Right lobe of liver (tissue), 6 donors: ENCODE results near the gene MYO5A. TPM values are rescaled to one million over a fixed set of nuclear protein-coding genes. Genes with fewer than 3 reads are reported as not detected.

Experiments
- ATAC-seq, 4 donors: fragments of 200-7000 bp; cut with Tn5 transposase; one replicate each; pipeline ENCODE4 v1.9.1; 2020; ENCODE audit warnings: mild to moderate bottlenecking in 4 of 4, moderate library complexity in 4 of 4
- DNase-seq, 3 donors: peaks; one replicate each; pipeline ENCODE4 v3.0.0-alpha.2; 2020
- H3K27ac ChIP-seq, 3 donors: fragments of 200-600 bp; one replicate each; pipeline ENCODE4 v1.8.0; 2022
- H3K27me3 ChIP-seq, 2 donors: fragments of 200-600 bp; one replicate each; pipeline ENCODE4 v1.8.0; 2022
- H3K36me3 ChIP-seq, 4 donors: fragments of 200-600 bp; sonication (generic) in 1 of 4; one replicate each; pipeline versions ENCODE4 v1.5.1 to v1.8.0; 2017 to 2022; ENCODE audit warnings: control low read depth in 1 of 4
- H3K4me1 ChIP-seq, 4 donors: fragments of 200-600 bp; sonication (generic) in 1 of 4; one replicate each; pipeline versions ENCODE4 v1.5.1 to v1.8.0; 2017 to 2022; ENCODE audit warnings: control low read depth in 1 of 4
- H3K4me3 ChIP-seq, 3 donors: fragments of 200-600 bp; one replicate each; pipeline ENCODE4 v1.8.0; 2022
- H3K9me3 ChIP-seq, 4 donors: fragments of 200-600 bp; sonication (generic) in 1 of 4; one replicate each; pipeline versions ENCODE4 v1.5.1 to v1.8.0; 2017 to 2022; ENCODE audit warnings: control low read depth in 1 of 4
- POLR2A ChIP-seq: fragments of 450-650 bp; IDR thresholded peaks from one replicate; pipeline ENCODE4 v1.6.1; 2017; ENCODE audit warnings: antibody characterized with exemption, mild to moderate bottlenecking
- WGBS: methylation state at CpG from one replicate; pipeline ENCODE4 v1.1.6; 2018; ENCODE audit warnings: low coverage, low lambda C conversion rate; ENCODE audit not compliant: insufficient coverage; ENCODE audit errors: missing lambda C conversion rate; 5-methylcytosine and 5-hydroxymethylcytosine counted together
- intact Hi-C, 2 donors: fragments of 100-400 bp; cut with DNase I; formaldehyde crosslinking; loops; one replicate each; pipeline versions ENCODE4 v1.11.2 to v1.14.1; 2022
- total RNA-seq, 6 experiments: library from RNA; depleted of rRNA in 2 of 6; stranded (reverse); fragments of >200 nt in 2 of 6; fragmentation: NEBNext Ultra II Directional in 3 of 6; extraction: Animal tissue kit (Norgen Biotek cat#: 25700) in 3 of 6; gene quantifications; one replicate each; pipeline versions ENCODE4 v1.1.0 to v1.2.4, GENCODE V29; 2016 to 2023
- TF ChIP-seq, protein P1 (sequence below), 4 donors: fragments of 200-600 bp in 3 of 4; fragments of 450-650 bp in 1 of 4; IDR thresholded peaks; one replicate each; pipeline versions ENCODE4 v1.5.1 to v1.8.0; 2016 to 2022; ENCODE audit warnings: antibody characterized with exemption in 4 of 4, mild to moderate bottlenecking in 2 of 4
- donor health status: DM: no; HTN: yes; CAD: no.
- donor health status: DM: no; HTN: no; CAD: no.
- donor health status: DM: no; HTN: no; CAD: no.
- donor health status: DM: no; HTN: yes; CAD: no.
- donor health status: DM: no; HTN: yes; CAD: no.

The MYO5A gene
- total RNA-seq, 6 experiments from 2014 or later: 3.2 to 13.3 (median 5.0) TPM

DNA sequence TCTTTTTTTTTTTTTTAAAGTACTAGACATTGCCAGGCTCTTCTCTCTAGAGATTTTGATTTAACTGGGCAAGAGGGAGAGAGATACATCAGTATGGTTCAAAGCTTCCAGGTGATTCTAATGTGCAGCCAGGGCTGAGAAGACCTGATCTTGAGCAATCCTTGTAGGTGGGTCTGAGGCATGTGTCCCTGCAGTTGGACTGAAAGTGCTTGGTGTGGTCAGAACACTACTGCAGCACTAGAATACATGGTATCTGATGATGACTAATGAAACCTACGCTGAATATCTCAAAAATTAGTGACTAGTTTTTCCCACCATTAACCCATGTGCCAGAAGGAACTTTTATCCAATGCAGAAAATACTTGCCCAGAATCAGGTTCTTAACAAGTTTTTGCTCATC, 198.7 kb downstream of the MYO5A start:
- intact Hi-C loops: no loop called here
- no CpG with 5 or more reads among the region's 1 CpG for WGBS
- DNase-seq (no peak), ATAC-seq (no peak)
- H3K4me1 ChIP-seq: no peaks in the 10 kb centered on the region
- H3K36me3 ChIP-seq: peaks cover 0 to 3% (median 1%) of the 10 kb centered on the region in 4 donors
- TF ChIP-seq, protein P1, sequence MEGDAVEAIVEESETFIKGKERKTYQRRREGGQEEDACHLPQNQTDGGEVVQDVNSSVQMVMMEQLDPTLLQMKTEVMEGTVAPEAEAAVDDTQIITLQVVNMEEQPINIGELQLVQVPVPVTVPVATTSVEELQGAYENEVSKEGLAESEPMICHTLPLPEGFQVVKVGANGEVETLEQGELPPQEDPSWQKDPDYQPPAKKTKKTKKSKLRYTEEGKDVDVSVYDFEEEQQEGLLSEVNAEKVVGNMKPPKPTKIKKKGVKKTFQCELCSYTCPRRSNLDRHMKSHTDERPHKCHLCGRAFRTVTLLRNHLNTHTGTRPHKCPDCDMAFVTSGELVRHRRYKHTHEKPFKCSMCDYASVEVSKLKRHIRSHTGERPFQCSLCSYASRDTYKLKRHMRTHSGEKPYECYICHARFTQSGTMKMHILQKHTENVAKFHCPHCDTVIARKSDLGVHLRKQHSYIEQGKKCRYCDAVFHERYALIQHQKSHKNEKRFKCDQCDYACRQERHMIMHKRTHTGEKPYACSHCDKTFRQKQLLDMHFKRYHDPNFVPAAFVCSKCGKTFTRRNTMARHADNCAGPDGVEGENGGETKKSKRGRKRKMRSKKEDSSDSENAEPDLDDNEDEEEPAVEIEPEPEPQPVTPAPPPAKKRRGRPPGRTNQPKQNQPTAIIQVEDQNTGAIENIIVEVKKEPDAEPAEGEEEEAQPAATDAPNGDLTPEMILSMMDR (IDR thresholded peaks at IDR 0.05): no peak
- no peak for TF ChIP-seq POLR2A
- no peak overlapping the region for H3K4me3 ChIP-seq
- H3K9me3 ChIP-seq: no peaks in the 10 kb centered on the region
- no peak overlapping the region for H3K27ac ChIP-seq
- H3K27me3 ChIP-seq: no peaks in the 10 kb centered on the region

GRCh38 chr15:52329150-52329549, 199.5 kb downstream of the MYO5A start:
- no peak for ATAC-seq
- H3K9me3 ChIP-seq: no peaks in the 10 kb centered on the region
- no peak overlapping the region for H3K4me3 ChIP-seq
- intact Hi-C loops: no loop called here
- WGBS: 86% methylated on average over 2 of the region's 2 CpGs
- H3K27ac ChIP-seq: no peak overlapping the region
- no peaks in the 10 kb centered on the region for H3K4me1 ChIP-seq
- TF ChIP-seq, protein P1 (IDR thresholded peaks at IDR 0.05): no peak
- no peak for TF ChIP-seq POLR2A
- DNase-seq: no peak
- H3K36me3 ChIP-seq: peaks cover 0 to 3% (median 1%) of the 10 kb centered on the region in 4 donors
- H3K27me3 ChIP-seq: no peaks in the 10 kb centered on the region

DNA sequence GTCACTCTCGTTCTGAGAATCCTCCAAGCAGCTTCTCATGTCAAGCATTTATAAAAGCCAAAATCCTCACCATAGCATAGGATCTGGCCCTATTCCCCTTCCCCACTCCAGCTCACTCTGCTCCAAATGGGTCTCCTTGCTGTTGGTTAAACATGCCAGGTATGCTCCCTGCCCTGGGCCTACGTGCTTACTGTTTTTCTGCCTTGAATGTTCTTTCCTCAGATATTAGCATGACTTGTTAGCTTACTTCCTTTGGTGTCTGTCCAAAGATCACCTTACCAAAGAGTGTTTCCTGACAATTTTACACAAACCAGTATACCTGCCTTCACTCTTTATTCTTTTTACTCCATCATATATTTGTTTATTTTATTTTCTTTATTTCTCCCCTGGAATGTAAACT, 200.0 kb downstream of the MYO5A start:
- no peaks in the 10 kb centered on the region for H3K4me1 ChIP-seq
- WGBS: 100% methylated on average over 2 of the region's 2 CpGs
- H3K36me3 ChIP-seq: peaks cover 0 to 3% (median 1%) of the 10 kb centered on the region in 4 donors
- H3K27me3 ChIP-seq: no peaks in the 10 kb centered on the region
- no peak for TF ChIP-seq POLR2A
- TF ChIP-seq, protein P1 (IDR thresholded peaks at IDR 0.05): no peak
- no peak for DNase-seq
- no peaks in the 10 kb centered on the region for H3K9me3 ChIP-seq
- no peak overlapping the region for H3K27ac ChIP-seq
- H3K4me3 ChIP-seq: no peak overlapping the region
- intact Hi-C loops: no loop called here
- no peak for ATAC-seq

DNA sequence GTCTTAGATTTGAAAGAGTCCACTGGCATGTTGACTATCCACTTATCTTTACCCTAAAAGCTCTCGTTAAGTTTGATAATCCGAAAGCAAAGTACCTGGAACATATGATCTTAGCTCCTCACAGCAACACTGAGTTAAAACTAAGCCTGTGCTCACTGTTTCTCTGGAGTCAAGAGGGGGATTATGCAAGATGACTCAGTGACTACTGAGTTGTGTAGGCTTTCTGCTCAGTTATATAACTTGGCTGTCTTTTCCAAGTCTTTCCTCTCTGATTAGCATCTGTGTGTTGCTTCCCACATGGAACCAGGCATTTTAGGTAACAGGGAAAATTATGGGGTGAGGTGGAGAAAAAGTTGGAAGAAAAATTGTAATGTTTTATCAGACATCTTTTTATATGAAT, 201.9 kb downstream of the MYO5A start:
- DNase-seq: no peak
- no peak overlapping the region for H3K4me3 ChIP-seq
- H3K36me3 ChIP-seq: peaks cover 0 to 5% (median 1%) of the 10 kb centered on the region in 4 donors
- H3K4me1 ChIP-seq: no peaks in the 10 kb centered on the region
- intact Hi-C loops: no loop called here
- WGBS: 81% methylated on average over 2 of the region's 2 CpGs
- ATAC-seq: no peak
- H3K9me3 ChIP-seq: no peaks in the 10 kb centered on the region
- no peak overlapping the region for H3K27ac ChIP-seq
- H3K27me3 ChIP-seq: no peaks in the 10 kb centered on the region
- TF ChIP-seq, protein P1 (IDR thresholded peaks at IDR 0.05): no peak
- TF ChIP-seq POLR2A: no peak

DNA sequence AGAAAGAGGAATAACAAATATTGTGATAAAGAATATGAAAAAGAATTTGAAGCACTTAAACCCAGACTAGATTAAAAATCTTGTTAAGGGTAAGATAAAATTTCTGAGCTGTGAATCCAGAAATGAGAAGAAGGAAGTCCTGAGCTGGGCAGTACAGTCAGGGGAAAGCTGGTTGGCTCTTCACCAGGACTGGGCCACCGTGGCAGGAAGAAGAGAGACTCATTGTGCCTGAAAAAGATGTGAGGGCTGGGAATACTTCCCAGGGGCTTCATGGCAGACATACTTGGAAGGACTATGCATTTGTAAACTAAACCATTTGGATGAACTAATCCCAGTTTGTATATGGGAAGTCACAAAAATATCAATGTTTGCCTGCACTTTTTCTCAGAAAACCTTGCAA, 204.6 kb downstream of the MYO5A start:
- no peaks in the 10 kb centered on the region for H3K4me1 ChIP-seq
- no peak for TF ChIP-seq POLR2A
- TF ChIP-seq, protein P1 (IDR thresholded peaks at IDR 0.05): no peak
- DNase-seq (no peak), ATAC-seq (no peak)
- H3K9me3 ChIP-seq: no peaks in the 10 kb centered on the region
- H3K27me3 ChIP-seq: no peaks in the 10 kb centered on the region
- intact Hi-C loops: no loop called here
- peaks cover 0 to 5% (median 1%) of the 10 kb centered on the region in 4 donors for H3K36me3 ChIP-seq
- 33% methylated on average over 1 of the region's 1 CpG for WGBS
- no peak overlapping the region for H3K27ac ChIP-seq
- H3K4me3 ChIP-seq: no peak overlapping the region
